ENCODE measurements around the gene MAGI2.

Gene MAGI2

GRCh38 chr7:78127009-78127408 lies 1326.5 kb downstream of the MAGI2 start:
- no peak for ATAC-seq (ENCODE audit: low read depth)
- H3K27ac ChIP-seq (ENCODE audit: poor library complexity, severe bottlenecking), result no peak overlapping the region
- no peak overlapping the region for H3K4me3 ChIP-seq (ENCODE audit: severe bottlenecking)
- DNase-seq (ENCODE audit: low spot score), result no peak
- TF ChIP-seq, protein P1, sequence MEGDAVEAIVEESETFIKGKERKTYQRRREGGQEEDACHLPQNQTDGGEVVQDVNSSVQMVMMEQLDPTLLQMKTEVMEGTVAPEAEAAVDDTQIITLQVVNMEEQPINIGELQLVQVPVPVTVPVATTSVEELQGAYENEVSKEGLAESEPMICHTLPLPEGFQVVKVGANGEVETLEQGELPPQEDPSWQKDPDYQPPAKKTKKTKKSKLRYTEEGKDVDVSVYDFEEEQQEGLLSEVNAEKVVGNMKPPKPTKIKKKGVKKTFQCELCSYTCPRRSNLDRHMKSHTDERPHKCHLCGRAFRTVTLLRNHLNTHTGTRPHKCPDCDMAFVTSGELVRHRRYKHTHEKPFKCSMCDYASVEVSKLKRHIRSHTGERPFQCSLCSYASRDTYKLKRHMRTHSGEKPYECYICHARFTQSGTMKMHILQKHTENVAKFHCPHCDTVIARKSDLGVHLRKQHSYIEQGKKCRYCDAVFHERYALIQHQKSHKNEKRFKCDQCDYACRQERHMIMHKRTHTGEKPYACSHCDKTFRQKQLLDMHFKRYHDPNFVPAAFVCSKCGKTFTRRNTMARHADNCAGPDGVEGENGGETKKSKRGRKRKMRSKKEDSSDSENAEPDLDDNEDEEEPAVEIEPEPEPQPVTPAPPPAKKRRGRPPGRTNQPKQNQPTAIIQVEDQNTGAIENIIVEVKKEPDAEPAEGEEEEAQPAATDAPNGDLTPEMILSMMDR (IDR thresholded peaks at IDR 0.05; ENCODE audit: poor library complexity, severe bottlenecking), result no peak
- no peaks in the 10 kb centered on the region for H3K9me3 ChIP-seq (ENCODE audit: severe bottlenecking)
- no peaks in the 10 kb centered on the region for H3K36me3 ChIP-seq (ENCODE audit: low read depth)
- H3K27me3 ChIP-seq (ENCODE audit: insufficient read depth, poor library complexity, severe bottlenecking), result peaks cover 3% of the 10 kb centered on the region
- no peaks in the 10 kb centered on the region for H3K4me1 ChIP-seq (ENCODE audit: insufficient read depth, poor library complexity, severe bottlenecking)

- ATAC-seq (ENCODE audit: low read depth) (no peak), DNase-seq (ENCODE audit: low spot score) (no peak)
- TF ChIP-seq, protein P1 (IDR thresholded peaks at IDR 0.05; ENCODE audit: poor library complexity, severe bottlenecking), result no peak
- Histone ChIP-seq H3K27me3 (ENCODE audit: insufficient read depth, poor library complexity, severe bottlenecking) (peaks cover 7% of the 10 kb centered on the region), H3K4me1 (ENCODE audit: insufficient read depth, poor library complexity, severe bottlenecking) (no peaks in the 10 kb centered on the region), H3K4me3 (ENCODE audit: severe bottlenecking) (no peak overlapping the region), H3K27ac (ENCODE audit: poor library complexity, severe bottlenecking) (no peak overlapping the region), H3K36me3 (ENCODE audit: low read depth) (no peaks in the 10 kb centered on the region), H3K9me3 (ENCODE audit: severe bottlenecking) (no peaks in the 10 kb centered on the region)
Measured at GRCh38 chr7:78125884-78126283, 1327.6 kb downstream of the MAGI2 start.

GRCh38 chr7:78124216-78124615 lies 1329.3 kb downstream of the MAGI2 start:
- TF ChIP-seq, protein P1 (IDR thresholded peaks at IDR 0.05; ENCODE audit: poor library complexity, severe bottlenecking), result no peak
- Histone ChIP-seq H3K9me3 (ENCODE audit: severe bottlenecking) (no peaks in the 10 kb centered on the region), H3K36me3 (ENCODE audit: low read depth) (no peaks in the 10 kb centered on the region), H3K27me3 (ENCODE audit: insufficient read depth, poor library complexity, severe bottlenecking) (peaks cover 7% of the 10 kb centered on the region), H3K4me1 (ENCODE audit: insufficient read depth, poor library complexity, severe bottlenecking) (no peaks in the 10 kb centered on the region), H3K27ac (ENCODE audit: poor library complexity, severe bottlenecking) (no peak overlapping the region), H3K4me3 (ENCODE audit: severe bottlenecking) (no peak overlapping the region)
- ATAC-seq (ENCODE audit: low read depth), result no peak
- DNase-seq (ENCODE audit: low spot score), result no peak

DNA sequence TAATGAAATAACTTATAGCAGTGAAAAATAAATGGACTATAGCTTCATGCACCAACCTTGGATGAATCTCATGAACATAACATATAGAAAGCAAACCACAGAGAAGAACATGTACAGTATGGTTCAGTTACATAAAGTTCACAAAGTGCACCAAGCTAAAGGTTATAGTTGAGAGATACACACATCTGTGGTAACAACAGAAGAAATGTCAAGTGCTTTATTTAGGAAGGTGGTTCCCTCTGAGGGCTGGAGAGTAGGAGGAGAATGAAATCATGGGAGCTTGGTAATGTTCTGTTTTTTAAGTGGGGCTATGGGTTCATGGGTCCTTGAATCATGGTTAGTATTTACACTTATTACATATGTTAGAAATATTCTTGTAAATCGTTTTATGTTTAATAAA lies 1331.6 kb downstream of the MAGI2 start:
- Histone ChIP-seq H3K27ac (ENCODE audit: poor library complexity, severe bottlenecking) (no peak overlapping the region), H3K4me3 (ENCODE audit: severe bottlenecking) (no peak overlapping the region), H3K9me3 (ENCODE audit: severe bottlenecking) (no peaks in the 10 kb centered on the region), H3K4me1 (ENCODE audit: insufficient read depth, poor library complexity, severe bottlenecking) (no peaks in the 10 kb centered on the region), H3K27me3 (ENCODE audit: insufficient read depth, poor library complexity, severe bottlenecking) (peaks cover 7% of the 10 kb centered on the region), H3K36me3 (ENCODE audit: low read depth) (no peaks in the 10 kb centered on the region)
- TF ChIP-seq, protein P1 (IDR thresholded peaks at IDR 0.05; ENCODE audit: poor library complexity, severe bottlenecking), result no peak
- no peak for ATAC-seq (ENCODE audit: low read depth)
- no peak for DNase-seq (ENCODE audit: low spot score)

DNA sequence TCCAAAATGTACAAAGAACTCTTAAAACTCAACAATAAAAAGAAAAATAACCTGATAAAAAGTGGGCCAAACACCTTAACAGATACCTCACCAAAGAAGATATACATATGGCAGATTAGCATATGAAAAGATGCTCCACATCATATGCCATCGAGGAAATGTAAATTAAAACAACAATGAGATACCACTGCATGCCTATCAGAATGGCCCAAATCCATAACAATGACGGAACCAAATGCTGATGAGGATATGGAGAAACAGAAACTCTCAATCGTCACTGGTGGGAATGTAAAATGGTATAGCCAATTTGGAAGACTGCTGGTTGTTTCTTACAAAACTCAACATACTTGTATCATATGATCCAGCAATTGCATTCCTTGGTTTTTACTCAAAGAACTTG lies 1335.0 kb downstream of the MAGI2 start:
- no peaks in the 10 kb centered on the region for H3K9me3 ChIP-seq (ENCODE audit: severe bottlenecking)
- no peaks in the 10 kb centered on the region for H3K4me1 ChIP-seq (ENCODE audit: insufficient read depth, poor library complexity, severe bottlenecking)
- ATAC-seq (ENCODE audit: low read depth), result no peak
- no peak overlapping the region for H3K27ac ChIP-seq (ENCODE audit: poor library complexity, severe bottlenecking)
- no peaks in the 10 kb centered on the region for H3K36me3 ChIP-seq (ENCODE audit: low read depth)
- peaks cover 7% of the 10 kb centered on the region for H3K27me3 ChIP-seq (ENCODE audit: insufficient read depth, poor library complexity, severe bottlenecking)
- DNase-seq (ENCODE audit: low spot score), result no peak
- TF ChIP-seq, protein P1 (IDR thresholded peaks at IDR 0.05; ENCODE audit: poor library complexity, severe bottlenecking), result no peak
- no peak overlapping the region for H3K4me3 ChIP-seq (ENCODE audit: severe bottlenecking)
